Ishikawa (cell line): Measurements from ENCODE around the gene KRTAP5-1.

Experiments
- CEBPB ChIP-seq: IDR thresholded peaks from 2 replicates; pipeline ENCODE4 v1.6.1; 2012
- CREB1 ChIP-seq: IDR thresholded peaks from 2 replicates; pipeline ENCODE4 v1.6.1; 2012; ENCODE audit warnings: low read depth
- EGR1 ChIP-seq: IDR thresholded peaks from 2 replicates; pipeline ENCODE4 v1.6.1; 2012
- EP300 ChIP-seq: IDR thresholded peaks from 2 replicates; pipeline ENCODE4 v1.6.1; 2012; ENCODE audit warnings: borderline replicate concordance
- FOXM1 ChIP-seq: IDR thresholded peaks from 2 replicates; pipeline ENCODE4 v1.6.1; 2012; ENCODE audit warnings: low read depth, borderline replicate concordance
- MAX ChIP-seq: IDR thresholded peaks from 2 replicates; pipeline ENCODE4 v1.6.1; 2012
- NFIC ChIP-seq: IDR thresholded peaks from 2 replicates; pipeline ENCODE4 v1.6.1; 2012
- RAD21 ChIP-seq: IDR thresholded peaks from 2 replicates; pipeline ENCODE4 v1.6.1; 2012; ENCODE audit warnings: low read depth
- REST ChIP-seq: IDR thresholded peaks from 2 replicates; pipeline ENCODE4 v1.6.1; 2012; ENCODE audit warnings: low read depth, mild to moderate bottlenecking
- TAF1 ChIP-seq: IDR thresholded peaks from 2 replicates; pipeline ENCODE4 v1.6.1; 2012; ENCODE audit warnings: low read depth, mild to moderate bottlenecking
- TCF12 ChIP-seq: IDR thresholded peaks from 2 replicates; pipeline ENCODE4 v1.6.1; 2012; ENCODE audit warnings: low read depth
- TEAD4 ChIP-seq: IDR thresholded peaks from 2 replicates; pipeline ENCODE4 v1.6.1; 2012
- USF1 ChIP-seq: IDR thresholded peaks from 2 replicates; pipeline ENCODE4 v1.6.1; 2012
- YY1 ChIP-seq: IDR thresholded peaks from 2 replicates; pipeline ENCODE4 v1.6.1; 2012; ENCODE audit warnings: low read depth
- ZBTB7A ChIP-seq: IDR thresholded peaks from 2 replicates; pipeline ENCODE4 v1.6.1; 2012; ENCODE audit warnings: low read depth

Gene KRTAP5-1

GRCh38 chr11:1561955-1562354, 23.1 kb downstream of the KRTAP5-1 start:
- no peak for TF ChIP-seq TEAD4
- no peak for TF ChIP-seq TAF1
- no peak for TF ChIP-seq NFIC
- TF ChIP-seq CREB1: no peak
- TF ChIP-seq TCF12: no peak
- no peak for TF ChIP-seq YY1
- TF ChIP-seq ZBTB7A: no peak
- TF ChIP-seq EP300: no peak
- TF ChIP-seq EGR1: no peak

- TF ChIP-seq CEBPB: no peak
- TF ChIP-seq EGR1: no peak
- TF ChIP-seq TAF1: no peak
- no peak for TF ChIP-seq TEAD4
- no peak for TF ChIP-seq TCF12
- no peak for TF ChIP-seq CREB1
- no peak for TF ChIP-seq YY1
- TF ChIP-seq RAD21: no peak
- TF ChIP-seq USF1: no peak
- no peak for TF ChIP-seq MAX
- TF ChIP-seq ZBTB7A: no peak
- TF ChIP-seq NFIC: no peak
- no peak for TF ChIP-seq EP300
- TF ChIP-seq REST: no peak
- no peak for TF ChIP-seq FOXM1
Observed at GRCh38 chr11:1561266-1561665, 23.8 kb downstream of the KRTAP5-1 start.

GRCh38 chr11:1560649-1561251, 24.3 kb downstream of the KRTAP5-1 start:
- TF ChIP-seq RAD21 (no peak), TEAD4 (no peak), EP300 (no peak), FOXM1 (no peak), REST (no peak), NFIC (no peak), TCF12 (no peak), TAF1 (no peak), USF1 (no peak), YY1 (no peak), EGR1 (no peak)

- TF ChIP-seq REST (no peak), EP300 (no peak), RAD21 (no peak), TCF12 (no peak), NFIC (no peak), MAX (no peak), CEBPB (no peak), YY1 (no peak), EGR1 (no peak), FOXM1 (no peak), ZBTB7A (no peak), TEAD4 (no peak)
Observed at GRCh38 chr11:1560002-1560648, 25.0 kb downstream of the KRTAP5-1 start.
